Measurements from ENCODE around the gene DCANP1.
A peak's percentile ranks its signal among the peaks of the same experiment; 100 is the strongest.
"Not testable (repeated sequence)": the region's sequence is repeated elsewhere in the genome, so short reads cannot be mapped to it uniquely, and the experiment has no call there.

Gene DCANP1, protein sequence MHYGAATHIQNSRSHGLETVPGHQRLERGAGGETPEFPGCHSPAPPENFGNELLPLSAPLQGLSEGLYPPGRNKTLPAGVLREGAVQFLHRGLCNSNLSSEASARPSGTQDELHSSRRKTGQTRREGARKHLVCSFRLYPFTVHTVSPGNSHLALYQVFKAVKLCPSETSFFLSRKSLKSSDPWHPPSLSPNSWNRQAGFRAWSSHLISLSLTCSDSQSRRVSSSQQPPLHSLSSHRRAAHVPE

DNA sequence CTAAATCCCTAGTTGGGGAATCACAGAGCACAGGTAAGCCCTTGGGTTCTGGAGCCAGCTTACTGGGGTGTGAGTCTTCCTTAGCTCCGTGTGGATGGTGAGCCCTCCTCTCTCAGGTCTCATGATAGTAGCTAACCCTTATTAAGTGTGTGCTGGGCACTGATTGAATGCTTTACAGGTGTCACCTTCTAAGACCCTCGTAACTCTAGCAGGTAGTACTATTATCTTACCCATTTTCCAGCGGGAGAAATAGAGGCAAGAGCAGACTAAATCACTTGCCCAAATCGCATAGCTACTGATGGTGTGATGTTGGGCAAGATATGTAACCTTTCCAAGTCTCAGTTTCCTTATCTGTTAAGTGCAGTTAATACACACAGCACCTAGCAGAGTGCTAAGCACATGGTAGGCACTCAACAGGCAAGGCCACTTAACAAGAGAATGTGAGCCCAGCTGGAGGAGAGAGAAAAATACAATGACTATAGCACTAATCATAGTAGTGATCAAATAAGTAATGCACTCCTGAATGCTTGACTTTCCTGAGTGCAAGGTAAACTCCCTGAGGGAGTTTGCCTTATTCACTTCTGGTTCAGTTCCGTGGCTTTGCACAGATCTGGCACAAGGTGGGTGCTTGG, at the start of gene DCANP1:
Gene DCANP1, minus strand, starts transcription at position 51 of the 632 bp plus-strand sequence. CDS start 240 bp downstream, outside the sequence.
- DNase-seq: no peak

- DNase-seq: not testable (repeated sequence)
These were observed 48.4 kb upstream of the DCANP1 start for GRCh38 chr5:135495531-135495930.

GRCh38 chr5:135494196-135494595, 47.0 kb upstream of the DCANP1 start:
- no peak for DNase-seq

DNA sequence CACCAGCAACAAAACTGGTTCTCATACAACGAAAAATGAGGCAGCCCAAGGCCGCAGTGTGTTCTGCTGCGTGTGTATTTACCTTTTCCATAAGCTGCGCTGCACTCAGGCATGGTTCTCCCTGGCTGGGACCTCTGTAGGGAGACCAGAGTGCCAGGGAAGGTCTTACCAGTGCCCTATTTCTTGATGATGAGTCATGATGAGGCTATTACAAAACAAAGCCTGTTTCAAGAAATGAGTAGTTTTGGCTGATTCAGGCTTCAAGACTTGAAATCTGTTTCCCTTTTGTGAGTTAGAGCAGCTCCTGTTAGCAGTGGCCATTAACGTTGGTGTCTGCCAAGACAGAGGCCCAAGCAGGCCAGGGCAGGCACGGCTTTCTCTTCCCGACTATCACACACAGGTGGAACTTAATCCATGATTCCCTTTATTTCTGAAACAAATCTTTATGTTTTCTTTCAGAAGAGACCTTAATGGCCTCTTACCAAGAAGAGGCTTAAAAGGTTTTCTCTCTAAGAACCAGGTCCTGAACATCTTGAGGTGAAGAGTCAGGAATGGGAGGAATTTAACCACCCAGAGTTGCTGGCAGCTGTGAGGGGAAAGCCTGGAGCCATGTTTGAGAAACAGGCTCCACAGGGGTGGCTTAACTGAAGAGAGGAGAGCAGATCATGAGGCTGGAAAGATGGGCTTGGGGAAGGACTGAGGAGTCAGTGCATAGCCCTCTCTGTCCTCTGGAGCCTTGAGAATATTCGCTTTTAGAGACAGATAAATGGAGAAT, 46.4 kb upstream of the DCANP1 start:
- no peak for DNase-seq

DNA sequence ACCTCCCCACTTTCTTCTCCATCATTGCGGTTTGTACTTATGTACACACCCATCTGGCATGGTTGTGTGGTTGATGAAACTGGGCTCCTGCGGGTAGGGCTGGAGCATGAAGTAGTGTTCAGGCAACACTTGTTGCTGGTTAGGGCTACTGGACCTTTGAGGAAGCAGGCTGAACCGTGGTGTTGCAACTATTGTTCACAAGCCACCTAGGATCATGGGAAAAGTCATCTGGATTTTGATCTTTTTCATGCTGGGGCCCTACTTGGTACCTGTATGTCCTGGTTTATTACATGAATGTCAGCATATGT, 45.1 kb upstream of the DCANP1 start:
- DNase-seq: no peak

GRCh38 chr5:135491552-135492318, 44.6 kb upstream of the DCANP1 start:
- DNase-seq: peak; percentile 69

- no peak for DNase-seq
These were observed 43.9 kb upstream of the DCANP1 start for GRCh38 chr5:135491038-135491551.

- peak; percentile 16 for DNase-seq
These were observed 43.3 kb upstream of the DCANP1 start for GRCh38 chr5:135490245-135491037.

DNA sequence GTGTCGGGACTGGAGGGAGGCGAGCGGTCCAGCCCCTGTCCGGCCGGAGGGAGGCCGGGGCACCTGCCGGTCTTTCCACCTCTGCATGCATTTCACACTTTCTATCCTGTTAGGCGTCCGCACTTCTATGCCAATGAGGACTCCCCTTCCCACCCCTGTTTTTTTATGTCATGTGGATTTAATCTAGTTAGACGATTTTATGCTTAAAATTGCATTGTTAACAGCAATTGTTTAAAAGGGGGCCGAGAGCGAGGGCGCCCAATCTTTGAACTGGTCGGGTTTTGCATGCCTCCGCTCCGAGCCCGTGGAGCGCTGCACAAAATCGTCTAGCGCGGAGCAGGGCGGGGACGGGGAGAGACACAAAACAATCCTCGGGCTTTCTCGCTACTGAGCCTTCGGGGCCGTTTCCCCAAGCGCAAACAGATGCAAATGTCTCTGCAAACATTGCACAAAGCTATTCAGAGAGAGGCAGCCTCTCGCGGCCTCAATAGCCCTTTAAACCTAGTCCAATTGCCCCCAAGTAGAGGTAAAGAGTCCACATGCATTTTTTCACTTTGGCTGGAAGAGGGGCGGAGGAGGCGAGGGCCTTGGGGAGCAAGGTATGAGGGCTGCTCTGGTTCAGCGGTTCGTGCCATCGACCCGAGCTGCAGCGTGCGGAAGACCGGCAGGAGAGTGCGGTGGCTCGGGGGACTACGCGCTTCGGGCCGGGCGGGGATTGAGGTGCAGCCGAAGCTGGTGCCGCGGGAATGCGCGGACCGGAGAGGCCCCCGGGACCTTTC, 42.5 kb upstream of the DCANP1 start:
- DNase-seq: no peak

GRCh38 chr5:135488727-135489465, 41.7 kb upstream of the DCANP1 start:
- DNase-seq: peak; percentile 79

DNA sequence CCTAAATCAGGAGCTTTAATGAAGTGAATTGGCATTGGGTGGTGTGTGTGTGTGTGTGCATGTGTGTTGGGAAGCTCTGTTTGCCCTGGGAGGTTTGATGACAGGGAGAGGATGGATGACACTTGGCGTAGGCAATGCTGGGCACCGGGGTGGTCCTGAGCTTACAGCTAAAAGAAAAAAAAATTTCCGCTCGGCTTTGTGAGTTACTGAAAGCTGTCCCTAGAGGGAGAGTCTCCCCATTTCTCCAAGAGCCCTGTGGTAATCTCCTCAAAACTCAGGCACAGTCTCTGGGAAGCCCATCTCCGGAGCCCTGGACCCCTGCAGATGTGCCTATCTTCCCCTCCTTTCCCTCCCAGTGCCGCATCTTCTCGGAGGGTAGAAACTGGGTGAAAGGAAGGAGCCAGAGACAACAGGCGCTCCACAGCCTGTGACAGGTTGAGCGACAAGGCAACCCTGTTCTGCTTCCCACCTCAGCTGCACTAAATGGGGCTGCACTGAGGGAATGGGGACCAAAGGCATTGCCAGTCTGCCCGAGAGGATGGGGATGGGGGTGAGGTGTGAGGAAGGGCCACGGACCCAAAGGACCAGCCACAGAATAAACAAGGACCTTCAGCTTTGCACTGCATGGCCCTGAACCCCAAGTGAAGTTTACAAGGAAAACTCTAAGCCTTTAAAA, 40.8 kb upstream of the DCANP1 start:
- no peak for DNase-seq

DNA sequence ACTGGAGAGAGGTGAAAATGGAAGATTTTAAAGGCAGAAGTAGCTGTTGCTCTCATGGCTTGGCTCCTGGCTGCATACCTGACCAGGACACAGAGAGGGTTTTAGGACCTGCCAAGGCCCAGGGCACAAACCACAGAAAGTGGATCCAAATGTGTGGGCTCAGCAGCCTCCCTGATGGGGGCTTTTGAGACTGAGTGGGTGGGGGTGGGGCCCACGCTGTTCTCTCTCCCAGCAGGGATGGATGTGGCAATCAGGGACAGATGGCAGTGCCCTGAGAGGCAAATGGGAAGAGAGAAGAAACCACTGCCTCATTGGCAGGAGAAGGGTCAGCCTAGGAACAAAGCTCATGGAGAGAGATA, 39.9 kb upstream of the DCANP1 start:
- DNase-seq: no peak

DNA sequence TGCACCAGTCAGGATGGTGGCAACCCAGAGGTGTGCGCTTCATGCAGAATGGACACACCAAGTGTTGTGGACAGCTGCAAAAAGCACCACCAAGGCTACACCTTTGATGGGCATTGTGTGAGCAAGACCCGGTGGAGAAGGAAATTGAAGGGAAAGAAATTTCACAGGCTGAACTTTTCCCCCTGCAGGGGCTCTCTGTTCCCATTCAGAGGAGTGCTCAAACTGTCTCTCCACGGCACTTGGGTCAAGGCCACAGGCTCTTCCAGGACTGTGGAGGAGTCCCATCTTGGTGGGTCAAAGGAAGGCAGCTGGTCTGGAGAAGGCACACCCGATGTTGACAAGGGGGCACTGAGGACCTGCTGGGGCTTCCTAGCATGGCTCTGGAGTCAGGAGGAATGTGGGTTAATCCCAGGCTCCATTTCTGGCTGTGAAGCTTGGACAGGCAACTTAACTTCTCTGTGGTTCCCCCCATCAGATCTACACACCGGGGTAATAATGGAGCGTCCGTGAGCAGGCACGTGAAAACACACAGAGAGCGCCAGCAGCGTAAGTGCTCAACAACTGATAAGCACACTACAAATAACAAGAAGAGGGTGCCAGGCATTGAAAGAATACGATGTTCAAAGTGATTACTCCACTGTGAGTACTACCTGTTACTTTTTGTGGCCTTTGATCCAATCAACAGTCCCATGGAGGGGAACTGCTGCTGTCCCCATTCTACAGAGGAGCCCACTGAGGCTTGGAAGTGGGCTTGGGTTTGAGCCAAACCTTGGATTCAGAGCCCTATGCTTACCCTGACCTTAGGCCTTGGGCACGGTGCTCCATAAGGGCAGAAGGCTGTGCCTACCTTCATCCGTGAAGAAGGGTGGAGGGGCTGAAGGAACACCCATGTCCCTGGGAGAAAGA, 39.2 kb upstream of the DCANP1 start:
- no peak for DNase-seq

GRCh38 chr5:135484674-135485086, 37.5 kb upstream of the DCANP1 start:
- peak; percentile 78 for DNase-seq

- no peak for DNase-seq
These were observed 36.1 kb upstream of the DCANP1 start for GRCh38 chr5:135483254-135483653.

DNA sequence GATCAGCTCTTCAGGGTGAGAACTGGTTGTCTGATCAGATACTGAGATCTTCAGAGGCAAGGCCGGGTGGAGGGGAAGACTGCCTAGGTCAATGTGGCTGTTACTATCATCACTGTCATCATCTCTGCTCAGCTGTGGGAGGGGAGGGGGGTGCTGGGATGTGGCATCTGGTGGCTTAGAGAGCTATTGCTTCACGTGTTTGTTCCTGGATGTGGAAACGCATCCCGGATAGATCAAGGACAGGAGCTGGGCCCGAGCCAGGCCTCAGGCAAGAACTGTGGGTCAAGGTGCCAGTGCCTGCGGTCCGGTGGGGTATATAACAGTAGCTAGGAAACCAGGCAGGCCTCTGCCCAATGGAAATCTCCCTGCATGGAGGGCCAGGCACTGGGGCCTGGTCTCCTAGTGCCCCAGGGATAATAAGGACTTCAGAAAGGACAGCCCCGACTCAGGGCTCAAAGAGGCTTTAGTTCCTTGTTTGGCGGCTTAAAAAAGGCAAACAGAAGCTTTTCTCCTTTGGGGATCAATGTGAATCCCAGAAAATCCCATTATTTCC, 35.3 kb upstream of the DCANP1 start:
- DNase-seq: no peak

DNA sequence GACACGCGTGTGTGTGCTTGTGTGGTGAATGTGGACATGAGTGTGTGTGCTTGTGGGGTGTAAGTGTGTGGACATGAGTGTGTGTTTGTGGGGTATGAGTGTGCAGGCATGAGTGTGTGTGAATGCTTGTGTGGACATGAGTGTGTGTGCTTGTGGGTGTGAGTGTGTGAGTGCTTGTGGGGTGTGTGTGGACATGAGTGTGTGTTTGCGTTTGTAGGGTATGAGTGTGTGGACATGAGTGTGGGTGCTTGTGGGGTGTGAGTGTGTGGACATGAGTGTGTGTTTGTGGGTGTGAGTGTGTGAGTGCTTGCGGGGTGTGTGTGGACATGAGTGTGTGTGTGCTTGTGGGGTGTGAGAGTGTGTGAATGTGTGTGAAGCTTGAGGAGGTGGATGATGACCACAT, 34.8 kb upstream of the DCANP1 start:
- no peak for DNase-seq

DNA sequence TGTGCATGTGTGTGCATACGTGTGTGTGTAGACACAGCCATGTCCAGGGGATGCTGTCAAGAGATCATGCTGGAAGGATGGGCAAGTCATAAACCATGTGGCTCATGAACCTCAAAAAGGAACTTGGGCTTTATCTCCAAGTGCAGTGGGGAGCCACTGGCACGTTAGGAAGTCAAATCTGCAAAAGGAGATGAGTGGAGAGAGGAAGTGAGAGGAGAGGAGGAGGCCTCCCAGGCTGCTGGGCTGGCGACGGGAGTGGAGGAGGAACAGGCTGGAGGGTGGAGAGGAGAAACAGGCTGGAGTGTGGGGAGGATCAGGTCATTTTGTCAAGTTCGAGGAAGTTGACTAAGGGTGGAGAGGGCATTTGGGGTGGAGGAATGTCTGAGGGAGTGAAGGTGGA, 34.2 kb upstream of the DCANP1 start:
- DNase-seq: no peak

- DNase-seq: no peak
These were observed 33.4 kb upstream of the DCANP1 start for GRCh38 chr5:135480511-135480910.

Measured in NCI-H510A (cell line).